22Rv1 (cell line): Measurements from ENCODE around the gene COL27A1.

ENCODE experiments used
- ZFX ChIP-seq: fragments of 450-650 bp; IDR thresholded peaks from 2 replicates; pipeline ENCODE4 v1.6.1; 2017; ENCODE audit warnings: antibody characterized with exemption, borderline replicate concordance
- TF ChIP-seq, protein P1 (sequence below): fragments of 450-650 bp; IDR thresholded peaks from 2 replicates; pipeline ENCODE4 v1.5.1; 2017; ENCODE audit warnings: mild to moderate bottlenecking

DNA sequence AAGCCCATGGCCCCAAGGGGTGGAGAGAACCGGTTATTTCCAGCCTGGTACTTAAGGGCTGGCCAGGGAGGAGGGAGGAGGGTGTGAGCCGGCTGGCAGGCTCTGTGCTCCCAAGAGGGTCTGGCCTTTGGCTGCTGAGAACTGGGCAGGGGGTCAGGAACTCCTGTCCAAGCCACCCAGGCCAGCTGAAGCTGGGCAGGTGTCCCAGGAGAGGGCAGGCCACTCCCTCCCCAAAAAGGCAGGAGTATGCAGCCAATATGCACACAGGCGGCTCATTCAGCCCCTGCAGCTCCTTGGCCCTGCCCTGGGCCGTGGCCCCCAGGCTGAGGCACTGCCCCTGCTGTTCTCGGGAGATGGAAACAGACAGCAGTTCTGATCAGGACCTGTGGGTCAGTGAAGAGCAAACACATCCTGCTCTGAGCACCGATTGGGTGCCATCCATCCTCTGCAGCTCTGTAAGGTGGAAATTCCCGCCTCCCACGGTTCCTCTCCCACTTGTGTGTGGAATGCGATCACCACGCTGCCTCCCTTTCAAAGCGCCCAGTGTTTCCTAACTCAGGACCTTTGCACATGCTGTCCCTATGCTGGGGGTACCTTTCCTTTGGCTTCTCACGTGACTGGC is 39.1 kb upstream of the COL27A1 start:
- TF ChIP-seq, protein P1, sequence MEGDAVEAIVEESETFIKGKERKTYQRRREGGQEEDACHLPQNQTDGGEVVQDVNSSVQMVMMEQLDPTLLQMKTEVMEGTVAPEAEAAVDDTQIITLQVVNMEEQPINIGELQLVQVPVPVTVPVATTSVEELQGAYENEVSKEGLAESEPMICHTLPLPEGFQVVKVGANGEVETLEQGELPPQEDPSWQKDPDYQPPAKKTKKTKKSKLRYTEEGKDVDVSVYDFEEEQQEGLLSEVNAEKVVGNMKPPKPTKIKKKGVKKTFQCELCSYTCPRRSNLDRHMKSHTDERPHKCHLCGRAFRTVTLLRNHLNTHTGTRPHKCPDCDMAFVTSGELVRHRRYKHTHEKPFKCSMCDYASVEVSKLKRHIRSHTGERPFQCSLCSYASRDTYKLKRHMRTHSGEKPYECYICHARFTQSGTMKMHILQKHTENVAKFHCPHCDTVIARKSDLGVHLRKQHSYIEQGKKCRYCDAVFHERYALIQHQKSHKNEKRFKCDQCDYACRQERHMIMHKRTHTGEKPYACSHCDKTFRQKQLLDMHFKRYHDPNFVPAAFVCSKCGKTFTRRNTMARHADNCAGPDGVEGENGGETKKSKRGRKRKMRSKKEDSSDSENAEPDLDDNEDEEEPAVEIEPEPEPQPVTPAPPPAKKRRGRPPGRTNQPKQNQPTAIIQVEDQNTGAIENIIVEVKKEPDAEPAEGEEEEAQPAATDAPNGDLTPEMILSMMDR = no peak
- TF ChIP-seq ZFX = no peak
